Trophoblast cell (in vitro differentiated cells and primary cell): ENCODE results near the gene FOXL1.

Experiments used
- DNase-seq, 2 donors: peaks; one replicate each; pipeline ENCODE4 v3.0.0-alpha.2; 2016
- H2AFZ ChIP-seq: 2 replicates; pipeline ENCODE4 v1.6.1; 2013; ENCODE audit warnings: low read length, moderate library complexity, mild to moderate bottlenecking; ENCODE audit not compliant: insufficient read depth, poor library complexity
- H2AK5ac ChIP-seq: 2 replicates; pipeline ENCODE4 v1.6.1; 2013; ENCODE audit warnings: mild to moderate bottlenecking, low read length
- H2BK120ac ChIP-seq: 2 replicates; pipeline ENCODE4 v1.6.1; 2013; ENCODE audit warnings: low read length, mild to moderate bottlenecking, moderate library complexity; ENCODE audit not compliant: insufficient read depth, poor library complexity
- H2BK12ac ChIP-seq: 2 replicates; pipeline ENCODE4 v1.6.1; 2013; ENCODE audit warnings: mild to moderate bottlenecking, low read length, moderate library complexity
- H2BK5ac ChIP-seq: 2 replicates; pipeline ENCODE4 v1.6.1; 2013; ENCODE audit warnings: low read length, low read depth, moderate library complexity, mild to moderate bottlenecking; ENCODE audit not compliant: poor library complexity
- H3K14ac ChIP-seq: 2 replicates; pipeline ENCODE4 v1.6.1; 2013; ENCODE audit warnings: mild to moderate bottlenecking, low read length
- H3K18ac ChIP-seq: 2 replicates; pipeline ENCODE4 v1.6.1; 2013; ENCODE audit warnings: mild to moderate bottlenecking, low read length
- H3K23ac ChIP-seq: 2 replicates; pipeline ENCODE4 v1.6.1; 2013; ENCODE audit warnings: low read length
- H3K27ac ChIP-seq: 2 replicates; pipeline ENCODE4 v1.5.1; 2013; ENCODE audit warnings: low read depth, mild to moderate bottlenecking, inconsistent platforms, low read length, moderate library complexity
- H3K27me3 ChIP-seq: 2 replicates; pipeline ENCODE4 v1.6.1; 2013; ENCODE audit warnings: inconsistent platforms, mild to moderate bottlenecking, low read length, moderate library complexity; ENCODE audit not compliant: insufficient read depth
- H3K36me3 ChIP-seq, 2 experiments: 1 replicate in 1 of 2; 2 replicates in 1 of 2; pipeline ENCODE4 v1.6.1; 2013; ENCODE audit warnings: low read length in 2 of 2, mild to moderate bottlenecking in 2 of 2, moderate library complexity in 1 of 2; ENCODE audit not compliant: insufficient read depth in 2 of 2, control insufficient read depth in 1 of 2
- H3K4ac ChIP-seq: 2 replicates; pipeline ENCODE4 v1.6.1; 2013; ENCODE audit warnings: low read depth, mild to moderate bottlenecking, low read length, moderate library complexity
- H3K4me1 ChIP-seq, 2 experiments: 1 replicate in 1 of 2; 2 replicates in 1 of 2; pipeline ENCODE4 v1.6.1; 2013; ENCODE audit warnings: low read length in 2 of 2, mild to moderate bottlenecking in 2 of 2, moderate library complexity in 1 of 2; ENCODE audit not compliant: insufficient read depth in 2 of 2, control insufficient read depth in 1 of 2
- H3K4me2 ChIP-seq: 2 replicates; pipeline ENCODE4 v1.6.1; 2013; ENCODE audit warnings: inconsistent platforms, mild to moderate bottlenecking, low read length, moderate library complexity
- H3K4me3 ChIP-seq: 2 replicates; pipeline ENCODE4 v1.5.1; 2013; ENCODE audit warnings: mild to moderate bottlenecking, low read depth, low read length, inconsistent platforms
- H3K79me1 ChIP-seq: one replicate; pipeline ENCODE4 v1.6.1; 2013; ENCODE audit warnings: low read length
- H3K79me2 ChIP-seq: 2 replicates; pipeline ENCODE4 v1.6.1; 2013; ENCODE audit warnings: low read length, mild to moderate bottlenecking; ENCODE audit not compliant: control insufficient read depth, insufficient read depth, poor library complexity
- H3K9ac ChIP-seq: 2 replicates; pipeline ENCODE4 v1.6.1; 2013; ENCODE audit warnings: mild to moderate bottlenecking, low read length
- H3K9me3 ChIP-seq: 2 replicates; pipeline ENCODE4 v1.6.1; 2013; ENCODE audit warnings: low read depth, mild to moderate bottlenecking, control low read depth, inconsistent platforms, low read length; ENCODE audit not compliant: insufficient read depth
- H4K12ac ChIP-seq: 2 replicates; pipeline ENCODE4 v1.6.1; 2013; ENCODE audit warnings: low read depth, mild to moderate bottlenecking, low read length, moderate library complexity
- H4K8ac ChIP-seq: 2 replicates; pipeline ENCODE4 v1.6.1; 2013; ENCODE audit warnings: low read depth, mild to moderate bottlenecking, low read length, moderate library complexity
- H4K91ac ChIP-seq: one replicate; pipeline ENCODE4 v1.6.1; 2013; ENCODE audit warnings: low read depth, mild to moderate bottlenecking, low read length, moderate library complexity
- WGBS: extraction: QIAGEN DNeasy Blood & Tissue Kit; methylation state at CpG from one replicate; pipeline ENCODE4 v1.1.7; 2013; ENCODE audit warnings: missing lambda C conversion rate; ENCODE audit not compliant: insufficient read length, insufficient coverage; ENCODE audit errors: extremely low coverage; 5-methylcytosine and 5-hydroxymethylcytosine counted together

Gene FOXL1

DNA sequence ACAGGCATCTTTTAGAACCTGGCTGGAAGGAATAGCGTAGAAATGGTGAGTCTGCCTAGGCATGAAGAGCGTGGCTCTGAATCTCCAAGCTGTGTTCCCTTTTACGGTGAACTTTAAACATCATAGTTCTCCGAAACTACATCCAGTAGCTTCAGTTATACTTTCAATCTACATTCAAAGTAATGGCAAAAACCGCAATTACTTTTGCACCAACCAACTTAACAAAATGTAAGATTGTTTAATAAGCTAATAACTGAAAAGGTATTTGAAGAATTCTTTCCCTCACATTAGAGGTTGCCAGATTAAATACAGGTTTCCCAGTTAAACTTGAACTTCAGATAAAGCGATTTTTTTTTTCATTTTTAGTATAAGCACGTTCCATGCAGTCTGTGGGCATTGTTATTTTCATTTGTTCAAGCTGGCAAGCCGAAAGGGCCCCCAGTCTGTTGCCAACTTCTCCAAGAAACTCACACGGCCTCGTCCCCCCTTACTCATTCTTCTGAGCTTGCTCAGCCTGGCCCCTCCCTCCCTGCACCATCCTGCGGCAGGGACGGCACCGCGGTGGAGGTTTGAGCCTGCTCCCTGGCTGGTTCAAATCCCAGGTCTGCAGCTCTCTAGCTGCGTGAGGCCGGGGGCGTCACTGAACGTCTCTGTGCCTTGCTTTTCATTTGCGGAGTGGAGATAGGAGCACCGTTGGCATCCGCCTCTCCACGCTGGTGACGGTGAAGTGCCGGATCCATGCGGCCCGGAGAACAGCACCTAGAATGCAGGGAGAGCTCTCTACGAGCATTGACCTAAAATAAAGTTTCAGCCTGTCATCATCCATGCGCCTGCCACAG lies 19.8 kb upstream of the FOXL1 start:
- Histone ChIP-seq H2BK12ac (no peak overlapping the region), H4K12ac (no peak overlapping the region), H3K4me2 (no peak overlapping the region), H3K23ac (no peak overlapping the region), H3K27ac (no peak overlapping the region), H3K36me3 (no peaks in the 10 kb centered on the region), H2BK5ac (no peak overlapping the region), H2AK5ac (no peak overlapping the region), H3K27me3 (no peaks in the 10 kb centered on the region), H4K91ac (no peak overlapping the region), H4K8ac (no peak overlapping the region), H3K9me3 (peaks cover 3% of the 10 kb centered on the region), H3K14ac (no peak overlapping the region), H3K4me3 (no peak overlapping the region), H2AFZ (no peak overlapping the region), H2BK120ac (no peak overlapping the region), H3K9ac (peak overlapping the region; percentile 26), H3K4me1 (peaks cover 3 to 6% of the 10 kb centered on the region in 2 experiments), H3K18ac (no peak overlapping the region), H3K79me1 (peaks cover 7% of the 10 kb centered on the region), H3K79me2 (peaks cover 3% of the 10 kb centered on the region), H3K4ac (no peak overlapping the region)
- WGBS = no CpG with 5 or more reads among the region's 28 CpGs
- no peak for DNase-seq

DNA sequence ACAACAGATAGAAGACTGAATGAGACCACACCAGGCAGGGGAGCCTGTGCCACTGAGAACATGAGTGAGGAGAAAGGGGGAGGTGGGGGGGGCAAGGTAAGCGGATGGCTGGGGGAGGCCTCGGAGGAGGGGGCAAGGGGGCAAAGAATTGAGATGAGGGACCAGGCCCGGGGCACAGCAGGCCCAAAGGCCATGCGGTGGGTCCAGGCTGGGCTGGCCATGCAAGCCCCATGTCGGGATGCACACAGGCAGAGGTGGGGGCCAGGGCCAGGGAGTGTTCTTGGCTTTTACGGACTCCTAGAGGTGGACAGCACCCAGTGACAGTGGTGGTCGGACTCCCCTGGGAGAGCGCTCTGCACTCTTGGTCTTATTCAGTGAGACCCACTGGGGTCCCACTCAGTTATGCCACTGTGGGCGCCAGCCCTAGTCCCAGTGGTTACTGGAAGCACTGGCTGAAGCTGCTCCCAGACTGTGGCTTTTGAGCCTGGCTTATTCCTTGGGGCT lies 18.5 kb upstream of the FOXL1 start:
- no peak overlapping the region for H2BK12ac ChIP-seq
- no peak overlapping the region for H3K4me3 ChIP-seq

DNA sequence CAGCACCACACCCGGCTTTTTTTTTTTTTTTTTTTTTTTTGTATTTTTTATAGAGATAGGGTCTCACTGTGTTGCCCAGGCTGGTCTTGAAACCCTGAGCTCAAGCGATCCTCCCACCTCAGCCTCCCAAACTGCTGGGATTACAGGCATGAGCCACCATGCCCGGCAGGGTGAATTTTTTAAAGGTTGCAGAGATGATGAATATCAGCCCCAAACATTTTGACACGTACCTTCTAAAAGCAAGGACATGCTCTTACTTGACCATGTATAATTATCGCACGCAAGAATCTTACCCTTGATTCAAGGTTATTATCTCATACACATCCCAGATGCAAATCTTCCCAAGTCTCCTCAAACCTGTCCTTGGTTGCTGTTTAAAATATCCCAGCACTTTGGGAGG lies 16.0 kb upstream of the FOXL1 start:
- no peak overlapping the region for H3K9ac ChIP-seq
- no peaks in the 10 kb centered on the region for H3K79me1 ChIP-seq
- peaks cover 30% of the 10 kb centered on the region for H3K27me3 ChIP-seq
- no peak overlapping the region for H2BK120ac ChIP-seq
- peaks cover 0 to 3% of the 10 kb centered on the region in 2 experiments for H3K4me1 ChIP-seq
- H3K18ac ChIP-seq = no peak overlapping the region
- H3K36me3 ChIP-seq = no peaks in the 10 kb centered on the region
- H2BK12ac ChIP-seq = no peak overlapping the region
- no peak overlapping the region for H4K91ac ChIP-seq
- no peak overlapping the region for H2AK5ac ChIP-seq
- H3K4me2 ChIP-seq = no peak overlapping the region
- H2AFZ ChIP-seq = no peak overlapping the region
- no peak overlapping the region for H3K23ac ChIP-seq
- H3K4ac ChIP-seq = no peak overlapping the region
- peak; percentile 21 to 80 for DNase-seq
- no peak overlapping the region for H3K4me3 ChIP-seq
- no peak overlapping the region for H3K14ac ChIP-seq
- H3K27ac ChIP-seq = no peak overlapping the region
- H4K8ac ChIP-seq = no peak overlapping the region
- H4K12ac ChIP-seq = no peak overlapping the region
- no peaks in the 10 kb centered on the region for H3K79me2 ChIP-seq
- WGBS = no CpG with 5 or more reads among the region's 6 CpGs
- peaks cover 3% of the 10 kb centered on the region for H3K9me3 ChIP-seq
- no peak overlapping the region for H2BK5ac ChIP-seq

More for the DNA sequence above, 18.5 kb upstream of the FOXL1 start:
- Histone ChIP-seq H3K36me3 (no peaks in the 10 kb centered on the region), H2AK5ac (no peak overlapping the region), H4K12ac (no peak overlapping the region), H2BK120ac (no peak overlapping the region), H3K4ac (no peak overlapping the region), H3K9ac (no peak overlapping the region), H3K9me3 (peaks cover 3% of the 10 kb centered on the region), H2AFZ (no peak overlapping the region), H3K18ac (no peak overlapping the region), H3K79me2 (peaks cover under 1% of the 10 kb centered on the region), H3K14ac (no peak overlapping the region), H3K4me1 (peaks cover 3 to 6% of the 10 kb centered on the region in 2 experiments), H2BK5ac (no peak overlapping the region), H3K79me1 (peaks cover 5% of the 10 kb centered on the region), H3K4me2 (no peak overlapping the region), H3K27me3 (peaks cover 9% of the 10 kb centered on the region), H3K27ac (no peak overlapping the region), H3K23ac (no peak overlapping the region), H4K91ac (no peak overlapping the region), H4K8ac (no peak overlapping the region)
- WGBS = no CpG with 5 or more reads among the region's 9 CpGs
- DNase-seq = no peak

DNA sequence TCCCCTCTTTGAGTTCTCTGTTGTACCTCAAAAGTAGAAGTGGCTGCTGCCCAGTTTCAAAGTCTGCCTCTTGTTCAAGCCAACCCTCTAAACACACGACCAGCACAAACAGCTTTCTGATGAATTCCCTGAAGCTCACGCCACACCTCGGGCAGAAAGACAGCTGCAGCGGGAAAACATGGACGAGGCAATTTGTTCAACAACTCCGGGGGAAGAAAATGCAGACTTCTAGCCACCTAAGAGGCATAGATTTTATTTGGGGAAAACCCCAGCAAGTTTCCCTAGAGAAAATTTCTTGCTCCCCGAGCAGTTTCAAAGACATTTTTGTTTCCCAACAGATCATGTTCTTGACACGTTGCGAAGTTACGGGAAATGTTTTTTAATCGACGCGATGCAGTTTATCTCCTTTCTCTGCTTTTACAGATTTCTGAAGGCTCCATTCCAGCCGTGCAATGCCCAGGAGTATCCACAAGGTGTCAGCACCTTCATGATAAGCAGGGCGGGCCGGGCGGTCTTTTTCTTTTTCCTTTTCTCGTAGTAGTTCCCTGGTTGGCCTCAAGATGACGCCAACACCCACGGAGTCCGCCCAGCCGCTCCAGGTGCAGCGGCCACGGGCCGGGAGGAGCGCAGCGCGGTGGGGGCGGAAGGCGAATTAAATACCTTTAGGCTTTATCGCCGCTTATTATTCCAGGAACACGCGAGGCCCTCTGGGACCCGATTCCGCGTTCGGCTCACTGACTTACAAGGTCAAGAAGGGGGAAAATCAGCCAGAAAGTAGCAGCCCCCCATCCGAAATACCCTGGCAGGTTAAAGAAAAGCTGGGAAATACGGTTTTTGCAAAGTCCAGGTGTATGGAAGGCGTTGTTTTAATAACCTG lies 14.6 kb upstream of the FOXL1 start:
- WGBS = no CpG with 5 or more reads among the region's 41 CpGs
- no peak overlapping the region for H2BK12ac ChIP-seq
- no peak overlapping the region for H3K23ac ChIP-seq
- peaks cover 3% of the 10 kb centered on the region for H3K9me3 ChIP-seq
- H4K8ac ChIP-seq = no peak overlapping the region
- no peak overlapping the region for H2AFZ ChIP-seq
- peaks cover 43% of the 10 kb centered on the region for H3K27me3 ChIP-seq
- H3K18ac ChIP-seq = no peak overlapping the region
- H3K27ac ChIP-seq = no peak overlapping the region
- H2BK5ac ChIP-seq = no peak overlapping the region
- no peak overlapping the region for H2AK5ac ChIP-seq
- peak; percentile 84 to 96 for DNase-seq
- no peak overlapping the region for H2BK120ac ChIP-seq
- H3K4me2 ChIP-seq = peak overlapping the region; percentile 44
- no peaks in the 10 kb centered on the region for H3K36me3 ChIP-seq
- H3K4me1 ChIP-seq = peaks cover 0 to 4% of the 10 kb centered on the region in 2 experiments
- no peaks in the 10 kb centered on the region for H3K79me2 ChIP-seq
- H3K4ac ChIP-seq = no peak overlapping the region
- no peak overlapping the region for H3K4me3 ChIP-seq
- H4K12ac ChIP-seq = no peak overlapping the region
- H3K79me1 ChIP-seq = no peaks in the 10 kb centered on the region
- H3K14ac ChIP-seq = no peak overlapping the region
- H4K91ac ChIP-seq = no peak overlapping the region
- H3K9ac ChIP-seq = no peak overlapping the region
